GM18498 (cell line): ENCODE data around the gene KDM2B.
"Not testable (repeated sequence)": the region's sequence is repeated elsewhere in the genome, so short reads cannot be mapped to it uniquely, and the experiment has no call there.

Experiments
- ATAC-seq: cut with Tn5 transposase; IDR thresholded peaks from one replicate; pipeline ENCODE4 v1.9.1; 2021; ENCODE audit warnings: mild to moderate bottlenecking, moderate library complexity; ENCODE audit not compliant: unreplicated experiment

Gene KDM2B

GRCh38 chr12:121507984-121508383 lies 72.8 kb downstream of the KDM2B start:
- no peak for ATAC-seq

GRCh38 chr12:121507245-121507644 lies 73.6 kb downstream of the KDM2B start:
- ATAC-seq: no peak

- no peak for ATAC-seq
Measured at GRCh38 chr12:121505513-121505912, 75.3 kb downstream of the KDM2B start.

DNA sequence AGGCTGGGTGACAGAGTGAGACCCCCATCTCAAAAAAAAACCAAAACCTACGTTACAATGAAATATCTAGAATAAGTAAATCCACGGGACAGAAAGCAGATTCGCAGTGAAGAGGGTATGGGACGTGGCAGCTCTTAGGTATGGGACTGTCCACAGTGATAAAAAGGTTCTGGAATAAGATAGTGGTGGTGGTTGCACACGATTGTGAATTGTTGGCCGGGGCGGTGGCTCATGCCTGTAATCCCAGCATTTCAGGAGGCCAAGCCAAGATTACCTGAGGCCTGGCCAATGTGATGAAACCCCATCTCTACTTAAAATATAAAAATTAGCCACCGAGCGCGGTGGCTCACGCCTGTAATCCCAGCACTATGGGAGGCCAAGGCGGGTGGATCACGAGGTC lies 76.3 kb downstream of the KDM2B start:
- ATAC-seq: no peak

GRCh38 chr12:121503395-121503794 lies 77.4 kb downstream of the KDM2B start:
- ATAC-seq: no peak

DNA sequence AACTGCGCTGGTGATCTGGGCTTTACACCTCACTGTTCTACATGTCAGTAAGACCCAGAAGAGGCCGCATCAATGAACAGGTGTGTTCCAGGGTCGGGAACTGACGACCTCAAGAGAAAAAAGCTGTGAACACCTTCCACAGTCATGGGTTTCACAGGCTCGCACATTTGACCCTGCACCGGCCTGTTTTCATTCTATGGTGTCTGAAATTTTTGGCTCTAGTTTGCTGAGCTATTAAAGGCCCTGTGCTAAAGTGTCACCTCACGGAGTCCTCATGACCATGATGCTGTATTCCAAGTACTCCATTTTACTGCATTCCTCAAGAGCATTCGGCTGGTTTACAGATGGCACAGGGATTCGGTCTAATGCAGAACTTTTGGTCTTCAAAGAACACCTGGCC lies 78.9 kb downstream of the KDM2B start:
- ATAC-seq: no peak

GRCh38 chr12:121499929-121500793 lies 80.7 kb downstream of the KDM2B start:
- ATAC-seq: no peak

GRCh38 chr12:121495746-121496145 lies 85.1 kb downstream of the KDM2B start:
- no peak for ATAC-seq

DNA sequence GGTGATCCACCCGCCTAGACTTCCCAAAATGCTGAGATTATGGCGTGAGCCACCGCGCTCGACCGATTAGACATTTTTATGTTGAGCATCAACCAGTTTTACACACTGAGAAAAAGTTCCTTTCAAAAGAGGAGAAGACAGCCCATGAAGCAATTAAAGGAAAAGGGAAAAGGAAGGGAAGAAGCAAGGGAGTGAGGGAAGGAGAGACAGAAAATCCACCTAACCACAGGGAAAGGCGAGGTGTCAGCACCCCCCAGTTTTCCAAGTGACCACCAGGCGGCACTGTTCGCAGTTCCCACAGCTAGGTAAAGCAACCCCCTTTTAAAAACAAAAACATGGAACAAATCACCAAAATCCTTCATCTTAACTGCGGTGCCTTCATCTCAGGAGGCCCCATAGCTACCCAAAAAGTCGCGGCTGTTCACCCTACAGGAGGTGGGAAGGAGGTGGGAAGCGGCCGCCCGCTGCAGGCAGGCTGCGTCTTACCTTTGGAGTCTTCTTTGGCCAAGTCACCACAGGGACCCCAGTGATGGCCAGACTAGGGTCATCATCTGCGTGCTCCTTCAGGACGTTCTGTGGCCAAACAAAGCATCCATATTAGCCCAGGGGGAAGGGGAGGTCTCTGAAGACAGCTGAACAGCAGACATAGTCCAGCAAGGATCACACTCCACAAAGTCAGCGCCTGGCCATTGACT lies 86.6 kb downstream of the KDM2B start:
- no peak for ATAC-seq

DNA sequence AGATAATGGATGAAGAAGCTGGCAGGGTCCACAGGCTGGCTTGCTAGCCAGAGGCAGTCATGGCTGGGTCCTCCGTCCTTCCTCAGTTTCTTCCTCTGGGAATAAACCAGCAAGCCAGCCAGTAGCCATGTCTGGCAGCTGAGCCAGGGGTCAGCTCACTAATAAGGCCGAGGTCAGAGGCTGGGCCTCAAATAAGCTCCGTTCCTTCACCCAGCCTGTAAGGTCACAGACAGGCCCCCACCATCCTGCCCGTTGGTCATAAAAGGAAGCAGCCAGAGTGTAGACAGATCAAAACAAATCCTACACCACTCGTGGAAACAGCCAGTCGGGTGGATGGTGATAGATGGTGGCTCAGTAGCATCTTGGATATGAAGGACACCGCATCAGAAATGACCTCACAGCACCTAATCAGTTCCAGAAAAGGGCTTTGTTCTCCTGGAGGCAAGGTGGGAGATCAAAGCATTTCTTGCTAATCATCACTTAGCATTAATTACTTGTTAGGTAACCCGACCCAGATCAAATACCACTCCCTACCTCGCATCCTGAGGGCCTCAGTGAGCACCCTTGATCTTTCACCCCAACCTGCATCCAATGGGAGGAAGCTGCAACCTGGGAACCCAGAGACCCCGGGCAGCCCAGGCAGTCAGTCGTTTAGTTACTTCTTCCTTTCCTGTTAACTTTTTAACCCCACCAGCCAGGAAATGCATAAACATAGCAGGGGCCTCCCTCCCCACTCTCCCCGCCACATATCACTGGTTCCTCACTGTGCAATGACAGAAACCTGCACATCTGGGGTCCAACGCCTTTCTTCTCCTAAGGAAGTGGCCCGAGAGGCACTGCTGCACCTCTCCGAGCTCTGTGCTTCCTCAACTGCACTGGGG lies 90.2 kb downstream of the KDM2B start:
- ATAC-seq: no peak

- ATAC-seq: no peak
Measured at GRCh38 chr12:121489874-121490273, 90.9 kb downstream of the KDM2B start.

- no peak for ATAC-seq
Measured at GRCh38 chr12:121484967-121485366, 95.9 kb downstream of the KDM2B start.

- ATAC-seq: not testable (repeated sequence)
Measured at GRCh38 chr12:121484564-121484963, 96.3 kb downstream of the KDM2B start.

DNA sequence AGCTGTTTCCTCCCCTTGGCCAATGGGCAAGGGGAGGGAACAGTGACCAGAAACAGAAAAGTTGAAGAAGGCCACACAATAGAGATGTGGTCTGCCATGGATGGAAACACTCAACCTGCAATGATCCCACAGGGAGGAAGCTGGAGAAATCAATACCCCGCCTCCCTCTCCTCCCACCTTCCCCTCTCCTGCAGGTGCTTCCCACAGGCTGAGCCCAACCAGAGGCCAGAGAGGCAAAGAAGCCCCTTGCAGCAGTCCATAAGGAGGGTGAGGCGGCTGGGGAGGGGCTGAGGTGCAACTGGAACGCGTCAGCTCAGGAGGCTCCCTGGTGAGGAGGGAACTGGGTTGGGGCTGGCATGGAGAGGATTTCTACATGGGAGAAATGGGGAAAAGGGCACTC lies 96.9 kb downstream of the KDM2B start:
- ATAC-seq: no peak

DNA sequence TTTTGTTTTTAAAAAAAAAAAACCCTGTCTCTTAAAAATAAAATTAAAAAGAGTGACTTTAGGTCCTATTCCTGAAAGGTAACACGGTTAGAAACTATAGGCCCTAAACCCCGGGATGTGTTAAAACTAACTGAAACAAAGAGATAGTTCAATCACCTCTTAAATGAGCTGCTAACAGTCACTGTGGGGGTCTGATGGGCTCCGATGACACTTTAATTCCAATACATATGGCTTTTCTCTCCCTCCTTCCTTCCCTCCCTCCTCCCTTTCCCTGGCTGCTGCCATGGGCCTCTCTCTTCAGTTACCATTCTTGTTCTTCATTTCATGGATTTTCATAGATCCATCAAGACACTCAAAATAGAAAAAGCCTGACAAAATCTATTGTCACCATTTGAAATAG lies 104.3 kb downstream of the KDM2B start:
- no peak for ATAC-seq

GRCh38 chr12:121475279-121475678 lies 105.5 kb downstream of the KDM2B start:
- no peak for ATAC-seq

DNA sequence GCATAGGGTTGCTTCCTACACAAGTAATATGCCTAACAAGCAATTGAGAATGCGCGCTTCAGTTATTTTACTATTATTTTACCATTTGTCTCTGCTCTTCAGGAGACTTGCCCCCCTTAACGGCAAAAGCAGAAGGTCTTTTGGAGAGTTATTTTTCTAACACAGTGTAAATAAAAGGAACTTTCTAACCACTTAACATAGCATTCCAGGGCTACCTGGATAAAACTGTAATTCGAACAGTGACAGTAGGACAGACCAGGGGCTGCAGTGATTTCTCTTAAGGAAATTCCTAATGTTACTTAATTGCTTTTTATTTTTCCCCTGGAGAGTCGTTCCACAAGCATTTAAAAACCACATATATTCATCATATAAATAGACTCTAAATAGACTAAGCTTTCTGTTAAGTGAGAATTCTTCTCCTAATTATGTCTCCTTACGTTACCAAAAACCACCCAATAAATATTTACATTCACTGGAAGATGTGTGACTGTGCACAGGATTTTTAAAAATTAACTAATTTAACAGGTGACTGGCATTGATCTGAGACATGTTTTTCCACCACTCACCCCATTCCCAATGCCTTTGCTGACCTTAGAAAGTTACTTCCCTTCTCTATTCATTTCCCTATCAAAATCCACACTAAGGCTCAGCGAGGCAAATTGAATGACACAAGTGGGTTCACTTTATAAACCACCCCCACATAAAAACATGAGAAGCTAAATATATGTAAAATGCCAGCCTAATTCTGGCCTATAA lies 108.5 kb downstream of the KDM2B start:
- no peak for ATAC-seq

DNA sequence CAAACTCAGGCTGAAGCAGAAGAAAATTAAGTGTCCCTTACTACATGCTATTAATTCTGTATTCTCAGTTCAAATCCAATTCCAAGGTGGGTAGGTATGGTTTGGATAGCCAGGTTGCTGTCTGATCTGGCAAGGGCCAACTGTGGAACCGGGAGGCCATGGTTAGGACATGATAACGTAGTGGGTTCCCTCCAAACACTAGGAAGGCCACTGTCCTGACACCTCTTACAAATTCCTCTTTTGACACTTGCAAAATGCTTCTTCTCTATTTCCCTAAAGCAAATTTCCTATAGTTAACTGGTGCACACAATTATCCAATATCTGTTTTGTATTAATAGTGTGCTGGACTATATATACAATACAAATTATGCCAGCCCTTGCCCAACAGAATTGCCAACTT lies 110.1 kb downstream of the KDM2B start:
- no peak for ATAC-seq

DNA sequence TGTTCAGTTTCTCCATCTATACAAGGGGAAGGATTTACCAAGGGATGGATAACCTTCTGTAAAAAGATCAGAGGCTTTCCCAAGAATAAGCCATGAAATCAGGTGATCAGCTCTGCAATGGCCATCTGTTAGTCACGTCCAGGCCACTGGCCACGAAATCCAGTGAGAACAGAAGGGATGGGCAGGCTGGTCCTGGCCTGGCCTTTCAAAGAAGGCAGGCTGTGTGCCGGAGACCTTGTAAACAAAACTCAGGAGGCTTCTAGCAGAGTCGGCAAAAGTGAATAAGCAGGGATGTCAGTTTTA lies 112.4 kb downstream of the KDM2B start:
- no peak for ATAC-seq

GRCh38 chr12:121467638-121468498 lies 113.0 kb downstream of the KDM2B start:
- ATAC-seq: peak; percentile 8
